ENCODE data around the gene GBE1.
"Not testable (repeated sequence)": the region's sequence is repeated elsewhere in the genome, so short reads cannot be mapped to it uniquely, and the experiment has no call there.

Gene GBE1

DNA sequence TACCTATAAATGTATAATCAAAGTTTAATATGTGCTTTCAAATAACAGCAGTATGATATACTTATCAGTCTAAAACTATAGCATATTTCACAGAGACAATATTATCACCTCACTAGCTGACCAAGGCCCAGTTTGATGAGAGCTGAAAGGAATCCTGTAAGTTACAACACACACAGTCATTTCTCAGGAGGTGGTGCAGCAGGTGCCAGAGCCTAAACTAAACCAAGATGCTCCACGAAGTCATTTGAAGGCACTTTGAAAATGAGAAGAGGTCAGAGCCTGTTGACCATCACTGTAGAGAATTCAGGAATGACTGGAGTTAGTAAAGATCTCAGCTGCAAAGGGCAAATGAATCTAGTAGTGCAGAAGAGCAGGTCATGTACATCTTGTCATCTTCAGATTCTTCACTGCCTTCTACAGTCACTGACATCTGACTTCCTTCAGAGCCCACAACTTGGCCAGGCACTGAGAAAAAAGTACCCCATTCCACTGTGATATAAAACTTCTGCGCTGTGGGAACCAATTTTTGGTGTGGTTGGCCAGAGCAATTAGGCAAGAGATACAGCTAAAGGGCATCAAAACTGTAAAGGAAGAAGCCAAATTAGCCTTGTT lies 7.9 kb downstream of the GBE1 start:
- DNase-seq (ENCODE audit: low read depth), result no peak

DNA sequence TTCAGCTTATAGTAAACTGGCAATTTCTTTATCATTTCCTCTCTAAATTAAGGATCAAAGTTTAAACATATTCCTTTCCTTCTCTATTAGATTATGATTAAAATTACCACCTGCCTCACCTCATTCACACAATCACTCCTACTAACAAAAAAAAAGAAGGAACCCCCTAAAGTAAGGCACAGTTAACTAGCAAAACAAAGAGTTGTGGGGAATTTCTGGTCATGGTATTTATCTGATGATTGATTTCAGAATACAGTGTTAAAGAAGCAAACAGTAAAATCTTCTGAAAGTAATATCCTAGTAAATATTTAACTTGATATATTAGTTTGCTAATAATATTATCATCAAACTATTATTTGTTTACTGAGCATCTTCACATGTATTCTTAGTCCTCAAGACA lies 8.8 kb downstream of the GBE1 start:
- DNase-seq (ENCODE audit: low read depth), result no peak

DNA sequence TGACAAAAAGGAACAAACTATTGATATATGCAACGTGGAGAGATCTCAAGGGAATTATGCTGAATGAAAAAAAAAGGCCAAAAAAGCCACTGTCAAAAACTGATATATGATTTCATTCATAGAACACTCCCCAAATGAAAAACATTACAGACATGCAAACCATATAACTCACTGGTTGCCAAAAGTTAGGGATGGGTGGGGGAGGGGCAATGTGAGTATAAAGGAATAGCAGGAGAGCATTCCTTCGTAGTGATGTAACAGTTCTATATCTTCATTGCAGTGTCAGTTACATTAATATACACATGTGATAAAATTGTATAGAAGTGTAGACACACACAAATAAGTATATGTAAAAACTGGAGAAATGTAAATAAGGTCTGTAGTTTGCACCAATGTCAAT lies 12.2 kb downstream of the GBE1 start:
- no peak for DNase-seq (ENCODE audit: low read depth)

DNA sequence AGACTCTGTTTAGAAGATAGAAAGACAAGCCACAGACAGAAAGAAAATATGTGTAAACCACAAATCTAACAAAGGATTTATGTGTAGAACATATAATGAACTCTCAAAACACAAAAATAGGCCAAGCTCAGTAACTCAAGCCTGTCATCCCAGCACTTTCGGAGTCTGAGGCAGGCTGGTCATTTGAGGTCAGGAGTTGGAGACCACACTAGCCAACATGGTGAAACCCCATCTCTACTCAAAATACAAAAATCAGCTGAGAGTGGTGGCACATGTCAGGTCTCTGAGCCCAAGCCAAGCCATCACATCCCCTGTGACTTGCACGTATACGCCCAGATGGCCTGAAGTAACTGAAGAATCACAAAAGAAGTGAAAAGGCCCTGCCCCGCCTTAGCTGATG lies 14.2 kb downstream of the GBE1 start:
- not testable (repeated sequence) for DNase-seq (ENCODE audit: low read depth)

DNA sequence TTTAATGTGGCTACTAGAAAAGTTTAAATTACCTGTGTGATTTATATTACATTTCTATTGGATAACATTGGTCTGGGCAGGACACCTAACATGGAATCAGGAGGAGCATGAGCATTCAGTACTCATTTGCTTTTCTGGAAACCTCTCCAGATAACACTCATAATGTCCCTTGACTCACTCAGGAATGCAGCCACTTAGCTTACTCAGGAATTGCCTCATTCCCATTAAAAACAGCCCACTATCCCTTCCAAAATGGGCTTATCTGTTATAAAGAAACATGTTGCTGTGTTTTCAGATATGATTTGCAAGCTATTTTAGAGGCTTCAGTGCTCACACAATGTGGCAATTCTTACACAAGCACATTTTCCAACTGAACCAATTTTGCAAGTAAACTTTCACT lies 17.1 kb downstream of the GBE1 start:
- DNase-seq (ENCODE audit: low read depth), result peak; percentile 85

DNA sequence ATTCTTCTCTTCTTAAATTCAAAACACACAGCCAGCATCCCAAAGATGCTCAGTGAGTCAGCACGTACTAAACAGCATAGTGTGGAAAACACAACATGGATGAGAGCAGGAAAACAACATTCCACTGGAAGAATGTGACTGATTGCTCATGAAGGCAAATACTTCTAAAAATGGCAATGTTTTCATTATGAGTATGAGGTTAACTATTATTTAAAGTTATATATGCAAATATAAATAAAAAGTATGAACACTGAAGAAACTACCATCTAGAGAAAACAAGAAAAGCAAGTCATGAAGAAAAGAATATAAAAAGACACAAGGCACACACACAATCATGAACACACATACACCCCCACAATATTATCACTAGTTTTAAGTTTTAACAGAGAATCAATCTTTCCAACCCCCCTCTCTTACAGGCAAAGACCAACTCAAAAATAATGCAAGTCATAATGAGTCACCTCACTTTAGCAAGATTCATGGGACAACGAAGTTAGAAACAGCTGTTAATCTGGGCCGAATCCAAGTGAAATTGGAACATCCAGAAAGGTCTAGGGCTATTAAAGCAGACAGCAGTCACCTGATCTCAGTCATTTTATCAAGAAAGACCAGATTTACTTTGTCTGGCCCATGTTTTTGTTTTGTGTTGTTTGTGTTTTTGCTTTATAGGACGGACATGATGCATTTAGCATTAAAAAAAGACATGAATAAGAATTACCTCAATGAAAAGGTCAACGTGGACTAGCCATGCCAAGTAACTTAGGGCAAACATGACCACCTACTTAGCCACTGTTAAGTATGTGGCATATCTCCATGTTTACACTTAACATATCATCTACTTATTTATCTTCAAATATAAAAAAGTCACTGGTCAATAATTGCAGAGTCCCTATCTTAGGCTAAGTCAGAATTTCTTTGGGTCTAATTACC lies 18.1 kb downstream of the GBE1 start:
- peak; percentile 95 for DNase-seq (ENCODE audit: low read depth)

DNA sequence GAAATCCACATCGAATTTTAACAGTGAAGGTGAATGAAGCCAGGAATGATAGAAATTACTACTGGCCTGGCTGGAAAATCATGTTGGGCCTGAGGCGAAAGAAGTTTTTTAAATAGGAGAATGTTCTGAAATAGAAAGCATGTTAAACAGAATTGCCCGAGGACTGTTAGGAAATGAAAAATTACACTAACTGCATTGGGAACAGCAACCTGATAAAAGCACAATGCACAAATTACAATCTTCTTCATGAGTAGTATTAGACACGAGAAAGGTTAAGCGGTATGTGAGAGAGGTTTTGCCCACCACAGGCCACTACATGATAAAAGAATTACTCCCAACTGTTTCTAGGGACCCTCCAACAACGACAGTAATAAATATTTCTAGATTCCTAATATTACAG lies 18.9 kb downstream of the GBE1 start:
- no peak for DNase-seq (ENCODE audit: low read depth)

DNA sequence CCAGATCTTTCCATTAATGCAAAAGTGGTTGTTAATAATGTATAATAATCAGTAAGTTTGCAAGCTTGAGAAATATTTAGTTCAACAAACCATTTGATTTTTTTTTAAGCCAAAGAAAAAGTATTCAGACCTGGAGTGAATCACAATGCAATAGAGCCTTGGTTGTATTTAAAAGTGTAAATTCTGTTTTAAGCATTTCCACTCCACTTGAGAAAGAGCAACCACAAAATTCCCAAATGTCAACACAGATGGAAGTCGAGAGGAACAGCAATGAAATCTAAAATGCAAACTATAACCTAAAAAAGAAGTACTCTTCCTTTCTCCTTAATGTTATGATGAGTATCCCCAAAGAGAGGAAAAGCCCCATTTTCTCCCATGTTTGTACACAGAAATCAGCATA lies 20.2 kb downstream of the GBE1 start:
- DNase-seq (ENCODE audit: low read depth), result no peak

DNA sequence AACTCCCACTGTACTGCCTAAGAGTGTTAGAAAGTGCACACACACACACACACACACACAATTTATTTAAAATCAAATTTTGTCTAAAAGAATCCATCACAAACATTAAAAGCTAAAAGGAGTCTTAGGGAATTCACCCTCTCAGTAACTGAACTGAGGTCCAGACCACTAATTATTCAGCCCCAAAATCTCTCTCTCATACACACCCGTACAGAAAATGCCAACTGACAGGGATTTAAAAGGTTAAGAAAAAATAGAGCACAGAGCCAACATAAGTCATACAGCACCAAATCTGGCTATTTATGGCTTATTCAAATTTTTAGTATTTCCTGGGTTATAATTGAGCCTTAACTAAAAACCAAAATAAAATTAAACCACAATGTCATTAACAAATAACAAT lies 20.7 kb downstream of the GBE1 start:
- DNase-seq (ENCODE audit: low read depth), result no peak

DNA sequence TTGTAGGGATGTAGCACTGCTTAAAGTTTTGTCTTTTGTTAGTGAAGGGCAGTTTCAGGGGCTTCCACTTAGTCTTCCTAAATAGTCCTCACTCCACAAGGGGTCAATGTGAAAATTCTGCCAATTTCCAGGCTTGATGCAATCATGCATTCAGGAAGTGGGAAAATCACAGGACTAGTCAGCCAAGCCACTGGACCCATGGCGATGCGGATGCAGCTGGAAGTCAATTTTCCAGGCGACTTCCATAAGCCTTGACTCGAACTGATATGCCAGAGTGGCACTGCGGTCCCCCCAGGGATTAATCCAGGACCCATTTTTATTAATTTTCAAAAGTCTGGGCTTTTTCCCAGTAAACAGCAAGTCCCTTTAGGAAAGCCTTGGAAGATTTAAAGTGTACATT lies 26.1 kb downstream of the GBE1 start:
- no peak for DNase-seq (ENCODE audit: low read depth)

DNA sequence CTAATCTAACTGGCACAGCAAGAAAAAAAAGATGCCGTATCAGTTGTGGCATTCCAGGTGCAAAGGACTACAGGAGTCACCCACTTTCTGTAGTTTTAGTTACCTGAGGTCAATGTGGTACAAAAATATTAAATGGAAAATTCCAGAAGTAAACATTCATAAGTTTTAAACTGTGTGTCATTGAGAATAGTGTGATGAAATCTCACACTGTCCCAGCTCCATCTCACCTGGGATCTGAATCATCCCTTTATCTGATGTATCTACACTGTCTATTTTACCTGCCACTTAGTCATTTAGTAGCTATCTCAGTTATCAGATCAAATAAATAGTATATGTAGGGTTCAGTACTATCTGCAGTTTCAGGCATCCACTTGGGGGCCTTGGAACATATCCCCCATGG lies 26.7 kb downstream of the GBE1 start:
- no peak for DNase-seq (ENCODE audit: low read depth)

DNA sequence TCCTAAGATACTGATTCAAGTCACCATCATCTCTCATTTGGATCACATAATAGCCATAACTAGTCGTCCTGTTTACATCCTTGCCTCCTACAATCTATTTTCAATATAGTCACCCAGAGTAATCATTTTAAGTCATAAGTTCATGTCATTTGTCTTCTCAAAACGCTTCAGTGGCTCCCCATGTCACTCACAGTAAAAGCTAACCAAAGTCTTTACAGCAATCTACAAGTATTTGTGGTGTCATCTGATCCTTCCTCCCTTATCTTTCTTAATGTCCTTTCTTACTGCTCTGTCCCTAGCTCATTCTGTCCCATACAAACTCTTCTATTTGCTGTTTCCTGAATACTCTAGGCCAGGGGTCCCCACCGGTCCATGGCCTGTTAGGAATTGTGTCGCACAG lies 28.8 kb downstream of the GBE1 start:
- DNase-seq (ENCODE audit: low read depth), result no peak

DNA sequence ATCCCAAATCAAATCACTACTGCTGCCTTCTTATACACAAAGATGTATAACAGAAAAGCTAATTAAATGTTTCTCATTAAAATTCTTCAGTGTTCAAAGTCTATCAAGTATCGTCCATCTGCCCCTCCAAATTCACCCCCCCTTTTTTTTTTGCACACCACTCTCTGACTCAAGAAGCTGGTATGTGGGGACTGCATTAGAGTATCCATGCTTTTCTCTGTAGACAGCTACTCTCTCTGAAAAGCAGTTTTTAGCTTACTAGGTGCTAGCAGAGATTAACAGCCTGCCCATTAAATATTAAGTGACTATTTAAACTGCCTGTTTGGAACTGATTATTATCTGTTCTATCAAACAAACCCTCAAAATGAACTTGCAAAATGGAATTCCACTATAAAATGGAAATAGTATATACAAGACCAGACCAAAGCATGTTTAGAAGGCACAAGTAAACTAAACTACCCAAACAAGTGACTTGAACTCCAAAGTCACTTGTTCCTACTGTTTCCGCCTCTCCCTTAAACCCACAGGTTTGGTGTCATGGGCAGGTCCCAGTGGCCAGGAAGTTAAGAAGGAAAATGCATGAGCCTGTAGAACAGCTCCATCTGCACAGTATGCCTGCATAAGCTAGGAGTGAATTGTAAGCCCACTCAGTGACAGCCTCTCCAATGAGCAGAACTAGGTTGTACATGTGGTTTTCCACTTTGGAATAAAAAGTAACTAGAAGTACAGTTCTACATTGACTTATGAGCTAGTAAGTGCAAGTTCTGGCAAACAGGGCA lies 32.5 kb downstream of the GBE1 start:
- peak; percentile 14 for DNase-seq (ENCODE audit: low read depth)

DNA sequence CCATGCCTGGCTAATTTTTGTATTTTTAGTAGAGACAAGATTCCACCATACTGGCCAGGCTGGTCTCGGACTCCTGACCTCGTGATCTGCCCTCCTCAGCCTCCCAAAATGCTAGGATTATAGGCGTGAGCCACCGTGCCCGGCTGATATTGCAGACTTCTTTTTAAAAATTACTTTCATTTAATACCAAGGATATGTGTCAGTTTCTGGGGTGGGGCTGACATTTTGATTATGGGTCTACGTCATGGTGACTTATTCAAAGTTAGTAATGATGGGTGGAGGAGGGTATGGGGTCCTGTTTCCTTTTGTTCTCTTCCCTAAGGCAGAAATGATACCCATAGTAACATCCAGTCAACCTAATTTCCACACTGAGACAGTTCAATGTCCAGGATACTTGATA lies 34.7 kb downstream of the GBE1 start:
- DNase-seq (ENCODE audit: low read depth), result peak; percentile 13

DNA sequence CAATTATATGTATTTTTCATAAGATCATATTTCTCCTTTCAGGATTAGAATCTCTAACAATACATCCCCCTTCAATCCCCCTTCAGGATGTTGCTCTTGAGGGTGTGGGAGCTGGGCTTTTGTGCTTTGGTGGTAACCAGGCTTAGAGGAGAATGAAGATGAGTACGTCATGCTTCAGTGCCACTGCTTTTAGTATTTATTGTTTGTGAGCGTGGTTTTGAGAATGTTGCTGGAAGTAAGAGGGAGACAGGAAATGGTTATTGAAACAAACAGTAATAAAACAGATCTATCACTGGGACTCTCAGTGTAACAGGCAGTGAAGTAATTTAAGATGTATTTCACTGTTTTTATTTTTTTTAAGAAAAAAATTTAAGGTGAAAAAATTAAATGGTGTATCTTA lies 35.3 kb downstream of the GBE1 start:
- DNase-seq (ENCODE audit: low read depth), result no peak

DNA sequence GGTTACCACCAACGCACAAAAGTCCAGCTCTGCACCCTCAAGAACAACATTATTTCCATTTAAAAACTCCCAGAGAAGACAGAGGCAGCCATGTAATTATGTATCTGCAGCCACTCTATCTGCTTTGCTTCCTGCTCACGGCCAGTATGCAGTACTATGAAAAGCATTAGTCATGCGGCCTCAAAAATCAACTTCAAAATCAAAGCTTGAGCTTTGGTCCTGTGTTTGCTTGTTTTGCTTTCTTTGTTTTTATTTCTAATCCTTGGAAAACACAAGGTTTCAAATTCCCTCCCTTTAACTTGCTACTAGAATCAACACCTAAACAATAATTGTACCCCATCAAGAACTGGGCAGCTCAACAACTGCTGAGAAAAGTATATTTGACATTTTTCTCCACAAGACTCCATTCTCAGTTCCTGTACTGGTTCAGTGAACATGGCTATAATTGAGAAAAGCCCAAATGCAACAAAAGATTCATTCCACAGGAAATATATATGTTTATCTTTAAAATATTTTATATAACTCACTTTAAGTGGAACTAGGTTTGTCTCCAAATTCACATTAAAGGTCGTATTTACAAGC lies 37.6 kb downstream of the GBE1 start:
- peak; percentile 9 for DNase-seq (ENCODE audit: low read depth)

DNA sequence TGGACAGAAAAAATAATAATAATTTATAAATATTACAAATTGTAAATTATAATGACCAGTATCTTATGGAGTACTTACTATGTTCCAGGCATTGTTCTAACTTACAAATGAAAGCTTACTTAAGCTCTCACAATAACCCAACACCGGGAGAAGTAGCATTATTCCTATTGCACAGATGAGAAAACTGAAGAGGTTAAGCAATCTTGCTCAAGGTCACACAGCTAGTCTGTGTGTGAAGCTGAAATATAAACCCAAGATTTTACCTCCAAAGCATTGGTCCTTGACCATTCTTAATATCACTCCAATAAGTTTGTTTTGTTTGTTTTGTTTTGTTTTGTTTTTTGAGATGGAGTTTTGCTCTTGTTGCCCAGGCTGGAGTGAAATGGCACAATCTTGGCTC lies 43.1 kb downstream of the GBE1 start:
- DNase-seq (ENCODE audit: low read depth), result no peak

DNA sequence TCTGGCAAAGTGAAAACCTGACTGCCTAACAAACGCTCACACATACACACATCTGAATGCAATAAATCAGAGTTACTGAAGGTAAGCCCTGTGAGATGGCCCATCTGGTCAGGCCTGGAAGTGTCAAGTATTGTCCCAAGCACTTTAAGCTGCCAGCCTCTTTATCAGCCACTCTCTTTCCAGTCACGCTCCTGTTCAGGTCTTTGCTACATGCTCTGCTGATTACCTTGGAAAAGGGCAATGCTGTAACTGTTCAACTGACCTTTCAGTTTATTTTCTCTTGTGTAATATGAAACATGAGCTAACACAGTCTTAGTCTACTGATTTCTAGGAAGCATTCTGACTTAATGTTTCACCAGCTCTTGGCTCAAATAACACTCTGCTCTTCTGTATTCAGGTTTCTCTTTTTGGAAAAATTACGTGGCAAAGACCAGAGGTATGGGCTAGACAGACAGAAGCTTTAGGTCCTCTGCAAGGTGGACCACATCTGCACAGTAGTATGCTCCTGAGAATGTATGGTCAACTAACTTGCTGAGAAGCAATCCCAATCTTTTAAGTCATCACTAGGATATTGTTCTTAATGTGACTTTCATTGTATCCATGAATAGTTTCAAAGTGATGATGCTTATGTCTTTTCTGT lies 44.5 kb downstream of the GBE1 start:
- DNase-seq (ENCODE audit: low read depth), result peak; percentile 35

DNA sequence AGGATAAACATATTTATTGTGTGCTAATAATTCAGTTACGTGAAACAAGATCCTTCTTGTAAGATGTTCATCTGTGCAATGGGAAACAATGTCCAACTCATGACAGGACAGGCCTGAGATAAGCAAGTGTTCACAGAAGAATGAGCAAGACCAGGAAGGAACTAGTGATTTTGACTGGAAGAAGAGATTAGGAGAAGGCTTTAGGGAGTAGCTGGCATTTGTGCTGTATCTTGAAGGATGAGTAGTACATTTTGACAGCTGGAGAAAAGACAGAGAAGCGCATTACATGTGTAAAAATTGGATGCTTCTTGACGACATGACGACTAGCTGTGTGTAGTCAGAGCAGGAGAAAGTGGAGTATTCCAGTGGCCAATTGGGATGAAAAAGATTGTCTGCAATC lies 48.4 kb downstream of the GBE1 start:
- no peak for DNase-seq (ENCODE audit: low read depth)

DNA sequence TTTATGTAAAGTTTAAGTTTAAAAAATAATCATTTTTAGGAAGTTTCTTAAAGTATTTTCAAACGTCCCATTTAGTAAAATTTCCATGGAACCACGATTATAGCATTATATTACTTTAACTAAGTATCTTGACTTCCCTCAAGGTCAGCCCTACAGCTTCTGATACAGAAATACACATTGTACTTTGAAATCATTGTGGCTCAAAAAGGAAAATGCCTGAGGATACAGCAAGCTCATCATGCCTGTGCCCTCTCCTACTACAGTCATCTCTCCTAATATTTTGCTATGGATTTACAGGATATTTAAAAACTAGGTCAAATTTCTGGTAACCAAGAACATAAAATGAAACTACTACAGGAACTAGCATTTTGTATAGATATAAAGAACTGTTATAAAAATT lies 51.8 kb downstream of the GBE1 start:
- DNase-seq (ENCODE audit: low read depth), result no peak

DNA sequence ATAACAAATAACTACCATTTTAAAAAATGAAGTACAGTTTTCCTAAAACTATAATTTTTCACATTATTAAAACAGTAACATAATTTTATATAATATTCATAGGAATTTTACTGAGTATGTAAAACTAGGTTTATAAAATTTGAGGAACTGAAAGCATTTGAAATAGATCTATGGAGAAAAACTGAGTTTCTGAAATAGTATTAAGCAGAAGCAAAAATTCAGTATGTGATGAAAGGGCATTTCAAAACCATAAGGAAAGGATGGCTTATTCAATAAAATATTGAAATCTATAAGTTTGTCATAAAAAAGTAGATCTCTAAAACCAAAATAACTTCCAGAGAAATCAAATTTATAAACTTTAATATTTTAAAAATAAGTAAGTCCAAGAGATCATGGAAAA lies 53.4 kb downstream of the GBE1 start:
- no peak for DNase-seq (ENCODE audit: low read depth)

DNA sequence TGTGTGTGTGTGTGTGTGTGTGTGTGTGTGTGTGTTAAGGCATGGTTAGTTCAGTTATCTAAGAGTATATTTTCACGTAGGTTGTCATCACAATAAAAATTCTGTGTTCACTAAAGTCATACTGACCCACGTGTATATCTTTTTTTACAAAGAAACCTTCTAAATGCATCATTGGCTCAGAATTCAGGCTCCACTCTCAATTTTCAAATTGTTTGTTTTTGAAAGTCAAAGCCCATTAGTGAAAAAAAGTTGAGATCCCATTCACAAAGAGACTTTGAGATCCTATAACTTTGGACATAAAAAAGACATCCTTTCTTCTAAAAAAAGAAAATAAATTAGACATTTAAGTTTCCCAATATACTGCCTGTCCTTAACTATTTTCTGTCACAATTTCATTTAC lies 59.3 kb downstream of the GBE1 start:
- no peak for DNase-seq (ENCODE audit: low read depth)

Data from fibroblast of the conjunctiva (primary cell).